Astrocyte (in vitro differentiated cells and primary cell): ENCODE results near the gene MRPL53. TPM values are rescaled to one million over a fixed set of nuclear protein-coding genes. Genes with fewer than 3 reads are reported as not detected.

ENCODE experiments used
- DNase-seq: peaks from one replicate; pipeline ENCODE4 v3.0.0-alpha.2; 2010; ENCODE audit warnings: low read depth
- FAIRE-seq: peaks from 2 replicates; lab custom pipeline; 2011; peaks lifted over from hg19 to GRCh38; lab: Jason Lieb, UNC
- H2AFZ ChIP-seq: 2 replicates; pipeline ENCODE4 v1.6.0; 2012; ENCODE audit warnings: low read depth, low read length, inconsistent platforms
- H3K27ac ChIP-seq: 2 replicates; pipeline ENCODE4 v1.5.1; 2011; ENCODE audit warnings: low read depth, low read length, inconsistent platforms
- H3K27me3 ChIP-seq: 2 replicates; pipeline ENCODE4 v1.6.0; 2011; ENCODE audit warnings: low read length, inconsistent platforms; ENCODE audit not compliant: insufficient read depth
- H3K36me3 ChIP-seq: 2 replicates; pipeline ENCODE4 v1.5.1; 2011; ENCODE audit warnings: low read length, inconsistent platforms; ENCODE audit not compliant: insufficient read depth
- H3K4me1 ChIP-seq: 2 replicates; pipeline ENCODE4 v1.5.1; 2011; ENCODE audit warnings: low read length, inconsistent platforms; ENCODE audit not compliant: insufficient read depth
- H3K4me2 ChIP-seq: 2 replicates; pipeline ENCODE4 v1.6.0; 2012; ENCODE audit warnings: low read length, inconsistent platforms
- H3K4me3 ChIP-seq: 2 replicates; pipeline ENCODE4 v1.5.1; 2011; ENCODE audit warnings: low read depth, mild to moderate bottlenecking, low read length, inconsistent platforms; ENCODE audit not compliant: insufficient read depth
- H3K79me2 ChIP-seq: 2 replicates; pipeline ENCODE4 v1.6.0; 2012; ENCODE audit warnings: mild to moderate bottlenecking, low read length, inconsistent platforms; ENCODE audit not compliant: insufficient read depth
- H3K9ac ChIP-seq: 2 replicates; pipeline ENCODE4 v1.6.0; 2012; ENCODE audit warnings: mild to moderate bottlenecking, low read length, inconsistent platforms
- H3K9me3 ChIP-seq: 2 replicates; pipeline ENCODE4 v1.5.1; 2012; ENCODE audit warnings: low read depth, mild to moderate bottlenecking, low read length, inconsistent platforms; ENCODE audit not compliant: insufficient read depth
- H4K20me1 ChIP-seq: 2 replicates; pipeline ENCODE4 v1.6.0; 2012; ENCODE audit warnings: low read length, inconsistent platforms; ENCODE audit not compliant: insufficient read depth
- H3K27ac Mint-ChIP-seq: one replicate; pipeline ENCODE4 v1.8.0; 2021; ENCODE audit warnings: mild to moderate bottlenecking, mixed read lengths; ENCODE audit not compliant: unreplicated experiment
- H3K27me3 Mint-ChIP-seq: one replicate; pipeline ENCODE4 v1.8.0; 2021; ENCODE audit warnings: low read depth, mixed read lengths; ENCODE audit not compliant: unreplicated experiment
- H3K36me3 Mint-ChIP-seq: one replicate; pipeline ENCODE4 v1.8.0; 2021; ENCODE audit warnings: low read depth, mixed read lengths; ENCODE audit not compliant: unreplicated experiment
- H3K4me1 Mint-ChIP-seq: one replicate; pipeline ENCODE4 v1.8.0; 2021; ENCODE audit warnings: low read depth, mixed read lengths; ENCODE audit not compliant: unreplicated experiment
- H3K4me3 Mint-ChIP-seq: one replicate; pipeline ENCODE4 v1.8.0; 2021; ENCODE audit warnings: mild to moderate bottlenecking, moderate library complexity, mixed read lengths; ENCODE audit not compliant: unreplicated experiment
- H3K9me3 Mint-ChIP-seq: one replicate; pipeline ENCODE4 v1.8.0; 2021; ENCODE audit warnings: mild to moderate bottlenecking, mixed read lengths; ENCODE audit not compliant: unreplicated experiment
- EZH2 ChIP-seq: IDR thresholded peaks from 2 replicates; pipeline ENCODE4 v1.6.1; 2012; ENCODE audit warnings: mild to moderate bottlenecking, low read length, inconsistent platforms; ENCODE audit not compliant: insufficient read depth
- total RNA-seq: library from RNA; stranded (reverse); gene quantifications from 2 replicates; pipeline ENCODE4 v1.2.1, GENCODE V29; 2021
- TF ChIP-seq, protein P1 (sequence below): IDR thresholded peaks from 2 replicates; pipeline ENCODE4 v1.5.1; 2011; ENCODE audit warnings: low read depth, mild to moderate bottlenecking, inconsistent platforms, low read length, moderate library complexity; ENCODE audit not compliant: insufficient read depth

MRPL53 gene
- total RNA-seq, 1 donor from 2014 or later = 50.6 TPM

GRCh38 chr2:74482801-74483674 is 10.6 kb upstream of the MRPL53 start, which contains the start of the genes CCDC142 and TTC31:
Gene CCDC142 (minus strand): TSS chr2:74482998. CDS start chr2:74482837, 161 bp downstream.
Gene TTC31 (plus strand): TSS chr2:74483081. CDS start chr2:74483096, 15 bp downstream.
- no peaks in the 10 kb centered on the region for H3K9me3 ChIP-seq
- TF ChIP-seq, protein P1, sequence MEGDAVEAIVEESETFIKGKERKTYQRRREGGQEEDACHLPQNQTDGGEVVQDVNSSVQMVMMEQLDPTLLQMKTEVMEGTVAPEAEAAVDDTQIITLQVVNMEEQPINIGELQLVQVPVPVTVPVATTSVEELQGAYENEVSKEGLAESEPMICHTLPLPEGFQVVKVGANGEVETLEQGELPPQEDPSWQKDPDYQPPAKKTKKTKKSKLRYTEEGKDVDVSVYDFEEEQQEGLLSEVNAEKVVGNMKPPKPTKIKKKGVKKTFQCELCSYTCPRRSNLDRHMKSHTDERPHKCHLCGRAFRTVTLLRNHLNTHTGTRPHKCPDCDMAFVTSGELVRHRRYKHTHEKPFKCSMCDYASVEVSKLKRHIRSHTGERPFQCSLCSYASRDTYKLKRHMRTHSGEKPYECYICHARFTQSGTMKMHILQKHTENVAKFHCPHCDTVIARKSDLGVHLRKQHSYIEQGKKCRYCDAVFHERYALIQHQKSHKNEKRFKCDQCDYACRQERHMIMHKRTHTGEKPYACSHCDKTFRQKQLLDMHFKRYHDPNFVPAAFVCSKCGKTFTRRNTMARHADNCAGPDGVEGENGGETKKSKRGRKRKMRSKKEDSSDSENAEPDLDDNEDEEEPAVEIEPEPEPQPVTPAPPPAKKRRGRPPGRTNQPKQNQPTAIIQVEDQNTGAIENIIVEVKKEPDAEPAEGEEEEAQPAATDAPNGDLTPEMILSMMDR = peak; percentile 88
- TF ChIP-seq EZH2 = no peak
- H3K27ac ChIP-seq = peak within 1 kb of the TSS; percentile 83
- Mint-ChIP-seq H3K4me1 (peaks cover 3% of the 10 kb centered on the region), H3K36me3 (peaks cover 6% of the 10 kb centered on the region), H3K4me3 (peak within 1 kb of the TSS; percentile 98), H3K27me3 (no peaks in the 10 kb centered on the region), H3K27ac (peak within 1 kb of the TSS; percentile 89), H3K9me3 (no peaks in the 10 kb centered on the region)
- peak within 1 kb of the TSS; percentile 97 for H3K4me3 ChIP-seq
- H3K36me3 ChIP-seq = peaks cover 3% of the 10 kb centered on the region
- peak within 1 kb of the TSS; percentile 88 for H3K9ac ChIP-seq
- DNase-seq = peak; percentile 89
- peaks cover 13% of the 10 kb centered on the region for H4K20me1 ChIP-seq
- peak within 1 kb of the TSS; percentile 97 for H3K4me2 ChIP-seq
- H3K4me1 ChIP-seq = peaks cover 15% of the 10 kb centered on the region
- FAIRE-seq = no peak
- H3K79me2 ChIP-seq = peaks cover 37% of the 10 kb centered on the region
- no peaks in the 10 kb centered on the region for H3K27me3 ChIP-seq
- H2AFZ ChIP-seq = peak within 1 kb of the TSS; percentile 95

GRCh38 chr2:74481961-74482800 is 9.7 kb upstream of the MRPL53 start:
- Histone ChIP-seq H3K79me2 (peaks cover 37% of the 10 kb centered on the region), H3K27ac (peak overlapping the region; percentile 83), H3K4me3 (peak overlapping the region; percentile 97), H4K20me1 (peaks cover 13% of the 10 kb centered on the region), H3K36me3 (peaks cover 3% of the 10 kb centered on the region), H3K4me2 (peak overlapping the region; percentile 97), H3K4me1 (peaks cover 15% of the 10 kb centered on the region), H3K9ac (peak overlapping the region; percentile 88), H2AFZ (peak overlapping the region; percentile 95), H3K9me3 (no peaks in the 10 kb centered on the region), H3K27me3 (no peaks in the 10 kb centered on the region)
- TF ChIP-seq, protein P1 = no peak
- TF ChIP-seq EZH2 = no peak
- H3K9me3 Mint-ChIP-seq = no peaks in the 10 kb centered on the region
- FAIRE-seq (no peak), DNase-seq (no peak)
- peaks cover 6% of the 10 kb centered on the region for H3K36me3 Mint-ChIP-seq
- peaks cover 3% of the 10 kb centered on the region for H3K4me1 Mint-ChIP-seq
- H3K27me3 Mint-ChIP-seq = no peaks in the 10 kb centered on the region
- H3K27ac Mint-ChIP-seq = peak overlapping the region; percentile 89
- H3K4me3 Mint-ChIP-seq = peak overlapping the region; percentile 98
